ES-I3 (cell line): ENCODE measurements around the gene PRR22.

Source experiments
- H3K36me3 ChIP-seq: 2 replicates; pipeline ENCODE4 v1.6.1; 2013; ENCODE audit warnings: mild to moderate bottlenecking, low read length, control low read depth, moderate library complexity; ENCODE audit not compliant: insufficient read depth
- H3K4me1 ChIP-seq: 2 replicates; pipeline ENCODE4 v1.6.1; 2013; ENCODE audit warnings: mild to moderate bottlenecking, control low read depth, low read length; ENCODE audit not compliant: insufficient read depth
- H3K9ac ChIP-seq: 2 replicates; pipeline ENCODE4 v1.6.1; 2013; ENCODE audit warnings: low read depth, mild to moderate bottlenecking, low read length, moderate library complexity
- H3K9me3 ChIP-seq: 2 replicates; pipeline ENCODE4 v1.6.1; 2013; ENCODE audit warnings: mild to moderate bottlenecking, low read length, moderate library complexity; ENCODE audit not compliant: control insufficient read depth, insufficient read depth

Gene PRR22

GRCh38 chr19:5805462-5806132 lies 21.1 kb upstream of the PRR22 start:
- no peaks in the 10 kb centered on the region for H3K36me3 ChIP-seq

DNA sequence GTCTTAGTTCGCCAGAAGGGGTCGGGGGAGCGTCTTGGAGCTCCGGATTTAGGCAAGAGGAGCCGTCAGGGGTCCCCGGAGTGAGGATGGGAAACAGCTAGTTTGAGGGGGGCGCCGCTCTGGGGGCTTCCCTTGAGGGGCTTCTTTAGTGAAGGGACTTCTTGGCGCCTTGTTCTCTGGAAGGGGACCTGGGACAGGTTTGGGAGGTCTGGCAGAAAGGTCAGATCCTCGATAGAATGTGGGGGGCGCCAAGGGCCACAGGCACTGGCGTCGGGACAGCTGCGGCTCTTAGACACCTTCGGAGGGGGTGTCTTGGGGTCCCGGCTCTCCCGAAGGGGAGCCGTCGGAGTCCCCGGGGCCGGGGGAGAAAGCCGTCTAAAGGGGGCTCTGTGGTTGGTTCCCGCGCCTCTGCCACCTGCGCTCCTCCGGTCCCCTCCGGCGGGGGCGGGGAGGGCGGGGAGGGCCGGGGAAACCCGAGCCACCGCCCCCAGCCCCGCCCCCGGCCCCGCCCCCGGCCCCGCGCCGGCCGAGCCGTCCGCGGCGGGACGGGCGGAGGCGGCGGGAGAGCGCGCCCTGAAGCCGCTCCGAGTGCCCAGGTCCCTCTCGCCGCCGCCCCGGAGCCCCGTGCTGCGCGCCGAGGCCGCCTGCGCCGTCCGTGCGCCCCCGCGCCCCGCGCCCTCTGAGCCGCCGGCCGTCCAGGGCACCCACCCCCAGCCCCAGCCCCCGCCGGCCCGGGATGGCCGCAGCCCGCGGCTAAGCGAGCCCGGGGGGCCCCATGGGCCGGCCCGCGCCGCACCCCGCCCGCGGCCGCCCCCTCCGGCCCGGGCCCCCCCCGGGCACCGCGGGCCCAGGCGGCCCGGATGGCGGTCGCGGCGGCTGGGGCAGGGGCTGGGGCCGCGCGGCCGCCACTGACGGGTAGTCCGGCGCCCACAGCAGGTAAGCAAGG lies 20.2 kb upstream of the PRR22 start, which contains the start of gene NRTN:
Gene NRTN (plus strand): TSS at position 552 of the 946 bp plus-strand sequence. CDS start 19,099 bp downstream, outside the sequence.
- Histone ChIP-seq H3K36me3 (no peaks in the 10 kb centered on the region), H3K9me3 (0 out of 2 replicates have a peak, but pooled peaks cover 4% of the 10 kb centered on the region), H3K4me1 (peaks cover 5% of the 10 kb centered on the region; the same call in 1 of the 2 replicates), H3K9ac (peak within 1 kb of the TSS; percentile 65; the same call in 1 of the 2 replicates)

More at GRCh38 chr19:5805462-5806132, 21.1 kb upstream of the PRR22 start:
- Histone ChIP-seq H3K4me1 (peaks cover 5% of the 10 kb centered on the region; the same call in 1 of the 2 replicates), H3K9ac (peak overlapping the region; percentile 65; the same call in 1 of the 2 replicates), H3K9me3 (0 out of 2 replicates have a peak, but pooled peaks cover 4% of the 10 kb centered on the region)

DNA sequence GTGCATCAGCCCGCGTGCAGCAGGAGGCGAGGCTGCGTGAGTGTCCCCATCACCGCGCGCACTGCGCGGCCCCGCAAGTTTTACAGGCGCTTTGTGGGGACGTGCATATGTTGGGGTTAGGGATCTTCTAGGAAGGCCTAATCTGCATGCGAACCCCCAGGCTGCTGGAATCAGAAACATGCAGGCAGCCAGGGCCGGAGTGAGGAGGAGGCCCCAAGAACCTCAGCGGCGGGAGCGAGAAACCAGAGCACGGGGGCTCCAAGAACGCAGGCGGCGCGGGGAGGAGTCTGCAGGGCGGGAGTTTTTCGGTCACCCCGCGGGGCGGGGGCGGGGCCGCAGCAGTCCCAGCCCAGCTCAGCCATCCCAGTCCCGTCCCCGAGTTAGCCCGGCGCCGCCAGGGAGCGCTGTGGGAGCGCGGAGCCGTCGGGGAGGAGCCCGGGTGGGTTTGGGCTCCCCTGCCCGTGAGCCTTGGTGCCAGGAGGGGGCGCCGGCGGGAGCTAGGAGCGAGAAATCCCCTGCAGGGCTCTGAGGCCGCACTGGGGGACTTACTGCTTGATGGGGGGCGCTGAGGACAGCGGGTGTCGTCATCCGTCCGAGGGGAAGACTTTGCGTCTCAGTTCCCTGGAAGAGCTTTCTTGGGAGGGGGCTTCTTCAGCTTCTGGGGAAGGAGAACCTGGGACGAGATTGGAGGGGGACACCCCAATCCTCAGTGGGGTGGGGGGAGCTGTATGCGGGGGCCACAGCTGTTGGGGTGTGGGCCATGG lies 19.4 kb upstream of the PRR22 start:
- peak overlapping the region; percentile 50; the same call in 1 of the 2 replicates for H3K9ac ChIP-seq

GRCh38 chr19:5803441-5803751 lies 18.9 kb upstream of the PRR22 start:
- Histone ChIP-seq H3K36me3 (no peaks in the 10 kb centered on the region), H3K4me1 (peaks cover 5% of the 10 kb centered on the region; the same call in 1 of the 2 replicates), H3K9ac (peak overlapping the region; percentile 50; the same call in 1 of the 2 replicates), H3K9me3 (0 out of 2 replicates have a peak, but pooled peaks cover 4% of the 10 kb centered on the region)

More for the DNA sequence above, 19.4 kb upstream of the PRR22 start:
- Histone ChIP-seq H3K36me3 (no peaks in the 10 kb centered on the region), H3K4me1 (peaks cover 5% of the 10 kb centered on the region; the same call in 1 of the 2 replicates), H3K9me3 (0 out of 2 replicates have a peak, but pooled peaks cover 4% of the 10 kb centered on the region)

- peak overlapping the region; percentile 15; the same call in 1 of the 2 replicates for H3K9ac ChIP-seq
- 0 out of 2 replicates have a peak, but pooled peaks cover 4% of the 10 kb centered on the region for H3K9me3 ChIP-seq
- no peaks in the 10 kb centered on the region for H3K36me3 ChIP-seq
- H3K4me1 ChIP-seq, result peaks cover 5% of the 10 kb centered on the region; the same call in 1 of the 2 replicates
Measured at GRCh38 chr19:5801796-5802619, 17.5 kb upstream of the PRR22 start.

GRCh38 chr19:5800361-5801270 lies 16.1 kb upstream of the PRR22 start:
- Histone ChIP-seq H3K9me3 (0 out of 2 replicates have a peak, but pooled peaks cover 4% of the 10 kb centered on the region), H3K4me1 (no peaks in the 10 kb centered on the region), H3K36me3 (no peaks in the 10 kb centered on the region), H3K9ac (no peak overlapping the region)

DNA sequence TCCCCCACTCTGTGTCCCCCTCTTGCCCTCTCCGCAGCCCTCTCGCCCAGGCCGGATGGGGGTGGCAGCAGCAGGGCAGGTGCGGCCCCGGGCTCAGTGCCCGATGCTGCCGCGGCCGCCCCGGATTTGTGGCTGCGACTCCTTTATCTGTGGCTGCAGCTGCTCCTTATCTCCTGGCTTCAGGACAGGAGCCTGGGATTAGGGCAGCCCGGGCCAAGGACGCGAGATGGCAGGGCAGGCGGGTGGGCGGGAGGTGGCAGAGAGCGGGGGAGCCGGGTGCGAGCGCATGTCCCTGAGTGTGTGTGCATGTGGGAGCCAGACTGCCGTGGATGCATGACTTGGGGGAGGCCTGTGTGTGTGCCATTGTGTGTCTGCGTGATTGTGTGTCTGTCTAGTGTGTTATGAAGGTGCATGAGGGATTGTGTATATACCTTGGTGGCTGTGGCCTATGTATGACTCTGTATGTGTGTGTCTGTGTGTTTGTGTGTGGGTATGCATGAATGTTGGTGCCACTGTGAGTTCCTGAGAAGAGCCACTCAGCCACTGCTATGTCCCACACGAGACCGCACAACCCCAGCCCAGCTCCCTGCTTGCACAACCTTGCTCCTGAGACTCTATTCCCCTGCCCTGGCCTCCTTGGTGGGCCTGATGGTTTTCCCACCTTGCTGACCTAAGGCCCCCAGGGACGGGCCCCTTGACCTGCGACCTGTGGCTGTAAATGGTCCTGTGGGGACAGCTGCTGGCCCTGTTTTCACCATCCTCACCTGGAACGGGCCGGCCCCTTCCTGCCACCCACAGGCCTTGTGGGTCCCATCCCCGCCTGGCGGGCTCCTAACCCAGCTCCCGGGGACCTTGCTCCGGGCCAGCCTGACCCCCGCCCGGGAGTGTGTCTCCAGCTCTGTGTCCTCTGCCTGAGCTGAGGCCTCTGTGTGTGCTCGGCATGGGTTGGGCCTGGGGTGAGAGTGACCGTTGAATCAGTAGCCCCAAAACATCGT lies 15.0 kb upstream of the PRR22 start:
- Histone ChIP-seq H3K9me3 (0 out of 2 replicates have a peak, but pooled peaks cover 4% of the 10 kb centered on the region), H3K36me3 (no peaks in the 10 kb centered on the region), H3K4me1 (no peaks in the 10 kb centered on the region), H3K9ac (no peak overlapping the region)

- H3K9ac ChIP-seq, result no peak overlapping the region
- H3K36me3 ChIP-seq, result no peaks in the 10 kb centered on the region
- 0 out of 2 replicates have a peak, but pooled peaks cover 3% of the 10 kb centered on the region for H3K9me3 ChIP-seq
- H3K4me1 ChIP-seq, result no peaks in the 10 kb centered on the region
Measured at GRCh38 chr19:5798244-5798643, 13.7 kb upstream of the PRR22 start.

- Histone ChIP-seq H3K36me3 (no peaks in the 10 kb centered on the region), H3K9ac (no peak overlapping the region), H3K4me1 (no peaks in the 10 kb centered on the region; the same call in 1 of the 2 replicates), H3K9me3 (no peaks in the 10 kb centered on the region)
Measured at GRCh38 chr19:5795382-5795919, 10.9 kb upstream of the PRR22 start.

- H3K9ac ChIP-seq, result no peak overlapping the region
- no peaks in the 10 kb centered on the region for H3K36me3 ChIP-seq
- H3K4me1 ChIP-seq, result no peaks in the 10 kb centered on the region; the same call in 1 of the 2 replicates
- no peaks in the 10 kb centered on the region for H3K9me3 ChIP-seq
Measured at GRCh38 chr19:5793188-5793587, 8.6 kb upstream of the PRR22 start.

DNA sequence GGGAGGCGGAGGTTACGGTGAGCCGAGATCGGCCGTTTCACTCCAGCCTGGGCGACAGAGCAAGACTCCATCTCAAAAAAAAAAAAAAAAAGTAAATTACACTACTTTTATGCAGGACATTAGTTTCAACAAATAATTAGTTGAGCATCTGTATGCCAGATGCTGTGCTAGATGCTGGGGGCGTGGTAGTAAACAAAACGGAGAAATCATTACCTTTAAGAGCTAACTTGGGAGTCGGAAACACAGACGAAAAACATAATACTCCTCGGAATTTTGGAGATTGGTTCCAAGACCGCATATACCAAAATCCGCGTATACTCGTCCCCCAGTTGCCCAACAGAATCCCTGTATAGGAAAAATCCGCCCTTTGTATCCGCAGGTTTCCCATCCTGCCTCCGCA lies 7.7 kb upstream of the PRR22 start:
- Histone ChIP-seq H3K9ac (no peak overlapping the region), H3K4me1 (no peaks in the 10 kb centered on the region; the same call in 1 of the 2 replicates), H3K36me3 (no peaks in the 10 kb centered on the region; the same call in 1 of the 2 replicates)

More for the DNA sequence above, 7.7 kb upstream of the PRR22 start:
- no peaks in the 10 kb centered on the region for H3K9me3 ChIP-seq
